GM19238 (cell line): Measurements from ENCODE around the gene CCDC91.
"Not testable (repeated sequence)": the region's sequence is repeated elsewhere in the genome, so short reads cannot be mapped to it uniquely, and the experiment has no call there.

Source experiments
- DNase-seq: peaks from one replicate; pipeline ENCODE4 v3.0.0; 2011; ENCODE audit warnings: low spot score; ENCODE audit not compliant: insufficient read length

The CCDC91 gene

GRCh38 chr12:28453686-28454085 is 263.4 kb downstream of the CCDC91 start:
- no peak for DNase-seq

DNA sequence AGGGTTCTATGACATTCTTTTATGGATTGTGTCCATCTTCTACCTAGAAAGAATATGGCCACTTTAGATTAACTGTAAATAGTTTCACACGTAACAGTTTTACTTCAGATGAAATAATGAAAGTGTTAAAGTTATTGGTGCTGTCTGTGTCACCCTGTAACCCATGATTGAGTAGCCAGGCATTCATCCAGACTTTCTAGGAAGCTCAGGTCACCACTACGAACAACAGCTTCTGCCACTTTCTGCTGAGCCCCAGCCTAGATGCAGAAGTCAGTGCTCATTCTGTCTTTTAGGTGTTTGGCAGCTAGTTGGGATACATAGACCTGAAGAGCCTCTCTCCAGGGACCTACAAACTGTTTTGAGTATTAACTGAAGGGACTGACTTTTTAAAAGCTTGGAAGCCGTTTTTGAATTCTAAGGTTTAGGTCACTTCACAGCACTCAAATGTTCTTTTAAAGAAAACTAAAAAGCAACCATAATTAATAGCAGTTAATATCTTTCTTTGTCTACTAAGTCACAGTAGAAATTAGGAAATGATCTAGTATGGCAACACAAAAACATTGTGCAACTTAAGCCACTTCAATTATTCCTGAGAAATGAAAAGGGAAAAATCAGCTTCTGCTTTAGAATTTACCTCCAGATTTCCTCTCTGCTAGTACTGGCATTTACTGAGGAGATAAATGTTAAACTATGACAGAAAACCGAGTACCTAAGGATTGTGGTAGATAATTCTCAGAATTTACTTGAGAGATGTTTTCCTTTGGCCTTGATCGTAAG is 266.9 kb downstream of the CCDC91 start:
- DNase-seq = no peak

GRCh38 chr12:28457785-28458184 is 267.5 kb downstream of the CCDC91 start:
- no peak for DNase-seq

DNA sequence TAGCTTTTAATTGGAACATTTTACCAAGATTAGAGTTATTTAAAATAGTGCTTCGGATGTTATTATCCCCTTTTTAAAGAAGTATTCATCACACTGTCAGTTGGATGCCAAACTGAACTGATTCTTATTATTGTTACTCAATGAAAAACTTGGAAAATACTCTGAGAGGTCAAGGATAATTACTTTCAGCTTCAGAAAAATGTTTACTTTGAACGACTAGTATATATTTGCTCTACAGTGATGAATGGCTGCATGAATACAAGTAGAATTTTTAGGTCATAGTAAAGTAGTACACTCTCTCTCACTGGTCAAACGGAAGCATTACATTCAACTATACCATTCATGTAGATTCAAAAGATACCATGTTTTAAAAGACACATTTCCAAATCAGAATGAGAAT is 269.2 kb downstream of the CCDC91 start:
- no peak for DNase-seq

- no peak for DNase-seq
These were observed 270.3 kb downstream of the CCDC91 start for GRCh38 chr12:28460420-28461130.

DNA sequence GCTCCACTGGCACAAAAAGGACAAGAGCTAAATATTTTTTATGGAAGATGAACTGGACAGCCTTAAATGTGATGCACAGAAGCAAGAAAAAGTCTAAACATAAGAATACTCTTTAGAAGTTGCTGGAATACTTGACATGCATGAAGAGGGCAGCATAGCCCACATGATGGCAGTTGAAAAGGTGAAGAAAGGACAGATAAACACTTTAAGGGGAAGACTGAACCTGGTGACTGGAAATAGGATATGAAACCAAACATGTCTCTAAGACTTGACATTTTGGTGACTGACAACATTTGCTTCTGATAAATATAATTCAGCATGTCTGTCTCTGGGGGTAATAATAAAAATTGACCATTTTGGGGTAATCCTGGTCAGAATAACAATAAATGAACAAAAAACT is 273.1 kb downstream of the CCDC91 start:
- no peak for DNase-seq

GRCh38 chr12:28471762-28472161 is 281.5 kb downstream of the CCDC91 start:
- DNase-seq = not testable (repeated sequence)

GRCh38 chr12:28476206-28476605 is 285.9 kb downstream of the CCDC91 start:
- not testable (repeated sequence) for DNase-seq

DNA sequence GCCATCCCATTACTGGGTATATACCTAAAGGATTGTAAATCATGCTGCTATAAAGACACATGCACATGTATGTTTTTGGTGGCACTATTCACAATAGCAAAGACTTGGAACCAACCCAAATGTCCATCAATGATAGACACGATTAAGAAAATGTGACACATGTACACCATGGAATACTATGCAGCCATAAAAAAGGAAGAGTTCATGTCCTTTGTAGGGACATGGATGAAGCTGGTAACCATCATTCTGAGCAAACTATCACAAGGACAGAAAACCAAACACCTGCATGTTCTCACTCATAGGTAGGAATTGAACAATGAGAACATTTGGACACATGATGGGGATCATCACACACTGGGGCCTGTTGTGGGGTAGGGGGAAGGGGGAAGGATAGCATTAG is 288.8 kb downstream of the CCDC91 start:
- not testable (repeated sequence) for DNase-seq

- no peak for DNase-seq
These were observed 289.4 kb downstream of the CCDC91 start for GRCh38 chr12:28479683-28480082.

DNA sequence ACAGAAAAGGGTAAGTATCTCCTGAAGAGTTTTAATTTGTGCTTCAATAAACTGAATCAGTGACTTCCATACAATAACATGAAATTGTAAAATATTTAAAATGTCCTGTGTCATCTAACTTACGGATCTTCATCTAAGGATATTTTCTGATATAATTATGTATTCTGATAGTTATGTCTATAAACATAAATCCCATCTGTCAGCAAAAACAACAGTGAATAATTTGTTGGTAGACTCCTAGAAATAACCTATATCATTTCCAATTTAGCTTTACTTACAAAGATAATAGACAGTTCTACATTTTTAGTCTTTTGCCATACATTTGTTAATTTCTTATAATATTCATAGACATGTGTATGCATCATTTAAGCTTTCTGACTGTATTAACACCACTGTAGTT is 293.9 kb downstream of the CCDC91 start:
- DNase-seq = no peak

- no peak for DNase-seq
These were observed 296.3 kb downstream of the CCDC91 start for GRCh38 chr12:28486521-28486920.

DNA sequence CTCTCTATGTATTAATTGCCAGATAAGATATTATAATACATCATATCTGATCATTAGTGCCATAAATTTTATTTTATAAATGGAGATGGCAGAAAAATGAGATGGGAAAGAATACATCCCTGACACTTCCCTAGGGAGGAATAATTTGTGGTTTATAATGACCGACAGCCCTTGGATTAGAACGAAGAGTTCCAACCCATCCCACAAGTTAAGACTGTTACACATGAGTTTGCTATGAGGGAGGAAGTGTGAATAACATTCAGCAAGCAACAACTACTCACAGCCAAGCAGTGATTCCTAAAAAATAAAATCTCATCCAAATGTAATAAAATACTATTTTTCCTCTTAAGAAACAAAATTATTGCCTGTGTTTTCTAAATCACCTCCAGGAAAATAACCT is 299.0 kb downstream of the CCDC91 start:
- DNase-seq = no peak

DNA sequence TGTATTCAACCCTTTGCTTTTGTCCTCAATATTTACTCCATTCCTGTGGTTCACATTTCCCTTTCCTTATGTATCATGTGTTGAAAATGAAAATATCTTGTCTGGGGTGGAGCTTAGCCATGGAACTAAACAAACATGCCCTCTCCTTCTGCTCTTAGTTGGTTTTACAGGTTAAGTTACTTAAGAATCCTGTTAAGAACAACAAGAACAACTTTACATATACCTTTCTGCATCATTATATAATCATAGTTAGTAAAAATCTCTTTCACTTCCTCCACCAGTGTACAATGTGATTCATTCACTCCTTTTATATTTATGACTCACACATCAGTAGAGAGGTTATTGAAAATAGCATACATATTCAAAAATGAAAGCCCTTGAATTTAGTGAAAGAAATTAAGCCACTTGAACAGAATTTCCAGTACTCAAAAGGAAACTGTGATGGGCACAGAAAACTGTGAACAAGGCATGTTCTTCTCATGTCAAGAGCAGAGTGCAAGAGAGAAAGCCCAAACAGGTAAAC is 307.7 kb downstream of the CCDC91 start:
- DNase-seq = no peak

DNA sequence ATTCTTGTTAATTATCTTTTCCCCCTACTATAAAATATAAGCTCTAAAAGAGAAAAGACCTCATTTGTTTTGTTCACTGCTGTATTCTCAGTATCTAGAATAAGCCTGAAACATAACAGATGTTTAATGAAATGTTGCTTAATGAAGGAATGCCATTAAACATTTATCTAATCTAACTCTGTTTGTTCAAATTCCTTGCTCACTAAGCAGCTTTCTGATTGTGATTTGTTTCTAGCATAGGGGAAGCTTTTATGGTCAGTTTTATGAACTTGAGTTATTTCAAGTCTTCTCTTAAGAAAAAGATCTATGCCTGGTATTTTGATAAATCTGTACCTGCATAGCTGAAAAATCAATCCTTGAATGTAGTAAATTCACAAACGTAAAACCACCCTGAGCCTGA is 308.6 kb downstream of the CCDC91 start:
- DNase-seq = no peak

- DNase-seq = no peak
These were observed 310.2 kb downstream of the CCDC91 start for GRCh38 chr12:28500373-28501024.

DNA sequence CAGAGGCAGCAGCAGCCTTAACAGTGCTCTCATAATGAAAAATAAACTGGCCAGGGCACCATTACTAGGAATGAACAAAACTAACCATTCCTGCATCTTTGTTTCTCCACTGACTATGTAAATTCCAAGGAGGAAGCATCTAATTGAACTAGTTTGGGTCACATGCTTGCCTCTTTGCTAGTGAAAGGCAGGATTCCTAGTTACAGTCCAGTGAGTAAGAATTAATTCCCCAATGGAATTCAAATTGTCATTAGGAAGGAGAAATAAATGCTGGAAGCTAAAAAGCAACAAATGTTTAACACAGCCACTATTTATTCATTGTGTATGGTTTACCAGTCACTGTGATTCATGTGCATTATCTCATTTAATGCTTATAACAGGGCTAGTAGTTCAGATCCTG is 316.0 kb downstream of the CCDC91 start:
- DNase-seq = no peak

- DNase-seq = no peak
These were observed 316.8 kb downstream of the CCDC91 start for GRCh38 chr12:28507033-28507432.

- DNase-seq = no peak
These were observed 317.6 kb downstream of the CCDC91 start for GRCh38 chr12:28507867-28508266.

- no peak for DNase-seq
These were observed 322.1 kb downstream of the CCDC91 start for GRCh38 chr12:28512406-28512805.

DNA sequence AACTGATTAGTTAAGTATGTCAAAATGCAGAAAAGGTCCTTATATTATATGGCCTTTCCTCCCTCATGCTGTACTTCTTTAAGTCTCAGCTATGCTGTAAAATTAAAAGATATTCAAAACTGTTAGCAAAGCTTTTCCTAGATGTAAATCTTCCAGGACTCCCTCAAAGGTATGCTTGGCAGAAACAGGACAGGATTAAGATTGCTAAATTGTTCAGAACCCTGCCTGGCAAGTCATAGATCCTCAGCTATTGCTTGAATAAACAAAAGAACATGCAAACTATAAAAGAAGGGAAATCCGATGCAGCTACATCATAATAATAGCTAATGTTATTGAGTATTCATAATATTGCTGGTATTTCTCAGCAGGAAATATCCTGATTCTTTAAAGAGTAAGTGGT is 322.6 kb downstream of the CCDC91 start:
- DNase-seq = no peak

GRCh38 chr12:28513983-28514382 is 323.7 kb downstream of the CCDC91 start:
- no peak for DNase-seq
